Neural progenitor cell (in vitro differentiated cells): Measurements from ENCODE around the gene MTRR. TPM values are rescaled to one million over a fixed set of nuclear protein-coding genes. Genes with fewer than 3 reads are reported as not detected.

Experiments
- DNase-seq: peaks from one replicate; pipeline ENCODE4 v3.0.0-alpha.2; 2016; ENCODE audit warnings: low spot score
- H2AFZ ChIP-seq: fragments of 200-600 bp; sonication (generic); replicated peaks from 2 replicates; pipeline ENCODE4 v1.6.1; 2016; ENCODE audit warnings: antibody characterized with exemption
- H3F3A ChIP-seq: fragments of 200-600 bp; sonication (generic); 2 replicates; pipeline ENCODE4 v1.6.1; 2016; ENCODE audit warnings: antibody characterized with exemption, low read depth
- H3K27ac ChIP-seq: fragments of 200-600 bp; sonication (generic); 2 replicates; pipeline ENCODE4 v1.5.1; 2016; ENCODE audit warnings: mild to moderate bottlenecking
- H3K27me3 ChIP-seq: fragments of 200-600 bp; sonication (generic); 2 replicates; pipeline ENCODE4 v1.6.1; 2016; ENCODE audit warnings: mild to moderate bottlenecking, moderate library complexity
- H3K36me3 ChIP-seq: fragments of 200-600 bp; sonication (generic); 2 replicates; pipeline ENCODE4 v1.5.1; 2016
- H3K4me1 ChIP-seq: fragments of 200-600 bp; sonication (generic); 2 replicates; pipeline ENCODE4 v1.6.1; 2016; ENCODE audit warnings: mixed run types
- H3K4me2 ChIP-seq: fragments of 200-600 bp; sonication (generic); 2 replicates; pipeline ENCODE4 v1.6.1; 2016
- H3K4me3 ChIP-seq: fragments of 200-600 bp; sonication (generic); 2 replicates; pipeline ENCODE4 v1.5.1; 2016
- H3K79me2 ChIP-seq: fragments of 200-600 bp; sonication (generic); 2 replicates; pipeline ENCODE4 v1.6.1; 2016; ENCODE audit warnings: low read depth
- H3K9ac ChIP-seq: fragments of 200-600 bp; sonication (generic); 2 replicates; pipeline ENCODE4 v1.6.1; 2016
- H3K9me3 ChIP-seq: fragments of 200-600 bp; sonication (generic); 2 replicates; pipeline ENCODE4 v1.5.1; 2016; ENCODE audit warnings: low read depth
- H4K20me1 ChIP-seq: fragments of 200-600 bp; sonication (generic); 2 replicates; pipeline ENCODE4 v1.6.1; 2016; ENCODE audit warnings: low read depth
- H3K27ac Mint-ChIP-seq: 3 replicates; pipeline ENCODE4 v1.8.0; 2021; ENCODE audit warnings: mixed read lengths
- H3K27me3 Mint-ChIP-seq: 2 replicates; pipeline ENCODE4 v1.8.0; 2022; ENCODE audit warnings: low read depth, mild to moderate bottlenecking, inconsistent platforms, moderate library complexity, mixed read lengths; ENCODE audit not compliant: insufficient read depth
- H3K36me3 Mint-ChIP-seq: 3 replicates; pipeline ENCODE4 v1.8.0; 2021; ENCODE audit warnings: mixed read lengths
- H3K4me1 Mint-ChIP-seq: 3 replicates; pipeline ENCODE4 v1.8.0; 2021; ENCODE audit warnings: mixed read lengths
- H3K4me3 Mint-ChIP-seq: 3 replicates; pipeline ENCODE4 v1.8.0; 2021; ENCODE audit warnings: mild to moderate bottlenecking, moderate library complexity, mixed read lengths
- H3K9me3 Mint-ChIP-seq: 3 replicates; pipeline ENCODE4 v1.8.0; 2020; ENCODE audit warnings: mixed read lengths
- CTCF ChIP-seq: fragments of 200-600 bp; sonication (generic); IDR thresholded peaks from 2 replicates; pipeline ENCODE4 v1.5.1; 2017; ENCODE audit warnings: antibody characterized with exemption, mild to moderate bottlenecking
- EZH2 ChIP-seq: fragments of 200-600 bp; sonication (generic); IDR thresholded peaks from 2 replicates; pipeline ENCODE4 v1.6.1; 2017; ENCODE audit warnings: antibody characterized with exemption, mild to moderate bottlenecking, moderate library complexity
- EZH2phosphoT487 ChIP-seq: fragments of 200-600 bp; sonication (generic); IDR thresholded peaks from 2 replicates; pipeline ENCODE4 v1.6.1; 2017; ENCODE audit warnings: antibody characterized with exemption
- total RNA-seq: library from RNA; depleted of rRNA; stranded (reverse); fragments of >200 nt; gene quantifications from 2 replicates; pipeline ENCODE4 v1.2.3, GENCODE V29; 2015; ENCODE audit warnings: low replicate concordance

Gene MTRR
- total RNA-seq, 1 donor from 2014 or later: 53.5 TPM

- peaks cover 39% of the 10 kb centered on the region for H3K36me3 Mint-ChIP-seq
- no peaks in the 10 kb centered on the region for H3F3A ChIP-seq
- H3K9me3 Mint-ChIP-seq: peaks cover 4% of the 10 kb centered on the region
- TF ChIP-seq EZH2phosphoT487 (no peak), EZH2 (no peak), CTCF (no peak)
- no peak overlapping the region for H3K4me3 Mint-ChIP-seq
- no peak overlapping the region for H3K4me3 ChIP-seq
- DNase-seq: no peak
- H2AFZ ChIP-seq: no peak overlapping the region
- no peaks in the 10 kb centered on the region for H3K79me2 ChIP-seq
- peaks cover 7% of the 10 kb centered on the region for H3K9me3 ChIP-seq
- H4K20me1 ChIP-seq: no peaks in the 10 kb centered on the region
- H3K27ac ChIP-seq: no peak overlapping the region
- peaks cover 36% of the 10 kb centered on the region for H3K36me3 ChIP-seq
- H3K27me3 Mint-ChIP-seq: no peaks in the 10 kb centered on the region
- H3K27ac Mint-ChIP-seq: no peak overlapping the region
- H3K4me1 Mint-ChIP-seq: peaks cover 2% of the 10 kb centered on the region
- no peaks in the 10 kb centered on the region for H3K4me1 ChIP-seq
- H3K4me2 ChIP-seq: no peak overlapping the region
- H3K27me3 ChIP-seq: no peaks in the 10 kb centered on the region
- H3K9ac ChIP-seq: no peak overlapping the region
These were observed 33.3 kb downstream of the MTRR start for GRCh38 chr5:7902201-7902600.

- no peak for DNase-seq
- Histone ChIP-seq H3K4me1 (no peaks in the 10 kb centered on the region), H3K27me3 (no peaks in the 10 kb centered on the region), H3F3A (no peaks in the 10 kb centered on the region), H3K4me2 (no peak overlapping the region), H3K4me3 (no peak overlapping the region), H3K79me2 (no peaks in the 10 kb centered on the region), H3K9ac (no peak overlapping the region), H3K27ac (no peak overlapping the region), H2AFZ (no peak overlapping the region), H3K9me3 (peaks cover 14% of the 10 kb centered on the region), H3K36me3 (peaks cover 35% of the 10 kb centered on the region), H4K20me1 (no peaks in the 10 kb centered on the region)
- H3K4me1 Mint-ChIP-seq: peaks cover 2% of the 10 kb centered on the region
- TF ChIP-seq CTCF (no peak), EZH2phosphoT487 (no peak), EZH2 (no peak)
- no peaks in the 10 kb centered on the region for H3K27me3 Mint-ChIP-seq
- no peak overlapping the region for H3K27ac Mint-ChIP-seq
- H3K9me3 Mint-ChIP-seq: peaks cover 10% of the 10 kb centered on the region
- no peak overlapping the region for H3K4me3 Mint-ChIP-seq
- H3K36me3 Mint-ChIP-seq: peaks cover 44% of the 10 kb centered on the region
These were observed 34.0 kb downstream of the MTRR start for GRCh38 chr5:7902666-7903625.

GRCh38 chr5:7904170-7904569, 35.2 kb downstream of the MTRR start:
- Histone ChIP-seq H3K4me1 (no peaks in the 10 kb centered on the region), H3K79me2 (no peaks in the 10 kb centered on the region), H3K36me3 (peaks cover 42% of the 10 kb centered on the region), H3K27me3 (no peaks in the 10 kb centered on the region), H2AFZ (no peak overlapping the region), H3F3A (no peaks in the 10 kb centered on the region), H4K20me1 (no peaks in the 10 kb centered on the region), H3K4me2 (no peak overlapping the region), H3K4me3 (no peak overlapping the region), H3K9me3 (peaks cover 23% of the 10 kb centered on the region), H3K9ac (no peak overlapping the region), H3K27ac (no peak overlapping the region)
- Mint-ChIP-seq H3K4me3 (no peak overlapping the region), H3K4me1 (no peaks in the 10 kb centered on the region), H3K27me3 (no peaks in the 10 kb centered on the region), H3K36me3 (peaks cover 48% of the 10 kb centered on the region), H3K27ac (no peak overlapping the region), H3K9me3 (peaks cover 20% of the 10 kb centered on the region)
- no peak for TF ChIP-seq CTCF
- no peak for TF ChIP-seq EZH2phosphoT487
- no peak for TF ChIP-seq EZH2
- no peak for DNase-seq
